Measurements from ENCODE around the gene BUD23.
A peak's percentile ranks its signal among the peaks of the same experiment; 100 is the strongest.
"Not testable (repeated sequence)": the region's sequence is repeated elsewhere in the genome, so short reads cannot be mapped to it uniquely, and the experiment has no call there.

The BUD23 gene

GRCh38 chr7:73649576-73649975 is 33.8 kb upstream of the BUD23 start:
- peaks cover 18% of the 10 kb centered on the region for H3K4me1 Mint-ChIP-seq
- peak overlapping the region; percentile 70 for H3K4me3 Mint-ChIP-seq
- peaks cover 85% of the 10 kb centered on the region for H3K27me3 Mint-ChIP-seq
- ATAC-seq (replicated peaks; ENCODE audit: extremely low read depth, poor library complexity, severe bottlenecking) (no peak), DNase-seq (ENCODE audit: low spot score in 2 of 2) (no peak)
- no peaks in the 10 kb centered on the region for H3K9me3 Mint-ChIP-seq
- peaks cover 5% of the 10 kb centered on the region for H3K36me3 Mint-ChIP-seq (ENCODE audit: insufficient read depth)
- no peak overlapping the region for H3K27ac Mint-ChIP-seq (ENCODE audit: low read depth)

- no peak for DNase-seq (ENCODE audit: low spot score in 2 of 2)
- no peak overlapping the region for H3K27ac Mint-ChIP-seq (ENCODE audit: low read depth)
Observed at GRCh38 chr7:73650524-73650923, 32.9 kb upstream of the BUD23 start.

DNA sequence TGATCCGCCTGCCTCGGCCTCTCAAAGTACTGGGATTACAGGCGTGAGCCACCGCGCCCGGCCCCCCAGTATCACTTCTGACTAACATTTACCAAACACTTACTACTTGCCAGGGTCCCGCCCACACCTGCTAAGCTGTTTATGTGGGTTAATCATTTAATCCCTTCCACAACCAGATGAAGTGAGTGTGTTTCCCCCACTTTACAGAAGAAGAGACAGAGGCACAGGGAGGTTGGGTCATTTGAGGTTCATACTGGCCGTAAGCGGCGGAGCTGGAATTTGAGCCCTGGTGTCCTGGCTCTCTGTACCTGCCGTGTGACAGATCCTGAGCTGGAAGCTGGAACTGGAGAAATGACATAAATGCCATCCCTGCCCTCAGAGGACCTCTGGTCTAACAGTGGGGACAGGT is 30.9 kb upstream of the BUD23 start:
- ATAC-seq (replicated peaks; ENCODE audit: extremely low read depth, poor library complexity, severe bottlenecking), result no peak
- no peak for DNase-seq (ENCODE audit: low spot score in 2 of 2)
- H3K9me3 Mint-ChIP-seq, result no peaks in the 10 kb centered on the region
- peaks cover 55% of the 10 kb centered on the region for H3K27me3 Mint-ChIP-seq
- no peak overlapping the region for H3K4me3 Mint-ChIP-seq
- peaks cover 5% of the 10 kb centered on the region for H3K36me3 Mint-ChIP-seq (ENCODE audit: insufficient read depth)
- peaks cover 18% of the 10 kb centered on the region for H3K4me1 Mint-ChIP-seq
- no peak overlapping the region for H3K27ac Mint-ChIP-seq (ENCODE audit: low read depth)

More at GRCh38 chr7:73650524-73650923, 32.9 kb upstream of the BUD23 start:
- ATAC-seq (replicated peaks; ENCODE audit: extremely low read depth, poor library complexity, severe bottlenecking), result no peak
- no peak overlapping the region for H3K4me3 Mint-ChIP-seq
- H3K27me3 Mint-ChIP-seq, result peaks cover 76% of the 10 kb centered on the region
- peaks cover 18% of the 10 kb centered on the region for H3K4me1 Mint-ChIP-seq
- peaks cover 5% of the 10 kb centered on the region for H3K36me3 Mint-ChIP-seq (ENCODE audit: insufficient read depth)
- H3K9me3 Mint-ChIP-seq, result no peaks in the 10 kb centered on the region

DNA sequence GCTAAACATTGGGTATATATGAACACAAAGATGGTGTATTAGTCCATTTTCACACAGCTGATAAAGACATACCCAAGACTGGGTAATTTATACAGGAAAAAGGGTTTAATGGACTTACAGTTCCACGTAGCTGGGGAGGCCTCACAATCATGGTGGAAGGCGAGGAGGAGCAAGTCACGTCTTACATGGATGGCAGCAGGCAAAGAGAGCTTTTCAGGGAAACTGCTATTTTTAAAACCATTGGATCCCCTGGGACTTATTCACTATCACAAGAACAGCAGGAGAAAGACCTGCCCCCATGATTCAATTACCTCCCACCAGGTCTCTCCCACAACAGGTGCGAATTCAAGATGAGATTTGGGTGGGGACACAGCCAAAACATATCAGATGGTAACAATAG is 28.1 kb upstream of the BUD23 start:
- not testable (repeated sequence) for ATAC-seq (replicated peaks; ENCODE audit: extremely low read depth, poor library complexity, severe bottlenecking); H3K4me1 Mint-ChIP-seq; H3K36me3 Mint-ChIP-seq (ENCODE audit: insufficient read depth); H3K27ac Mint-ChIP-seq (ENCODE audit: low read depth); H3K9me3 Mint-ChIP-seq; H3K4me3 Mint-ChIP-seq; DNase-seq (ENCODE audit: low spot score in 2 of 2)
- peaks cover 35% of the 10 kb centered on the region for H3K27me3 Mint-ChIP-seq

GRCh38 chr7:73659983-73660382 is 23.4 kb upstream of the BUD23 start:
- Mint-ChIP-seq H3K36me3 (ENCODE audit: insufficient read depth) (no peaks in the 10 kb centered on the region), H3K4me3 (no peak overlapping the region), H3K27me3 (peaks cover 49% of the 10 kb centered on the region), H3K4me1 (no peaks in the 10 kb centered on the region), H3K27ac (ENCODE audit: low read depth) (no peak overlapping the region), H3K9me3 (no peaks in the 10 kb centered on the region)
- no peak for ATAC-seq (replicated peaks; ENCODE audit: extremely low read depth, poor library complexity, severe bottlenecking)
- DNase-seq (ENCODE audit: low spot score in 2 of 2), result no peak

- ATAC-seq (replicated peaks; ENCODE audit: extremely low read depth, poor library complexity, severe bottlenecking); H3K4me3 Mint-ChIP-seq; DNase-seq (ENCODE audit: low spot score in 2 of 2); H3K9me3 Mint-ChIP-seq; H3K36me3 Mint-ChIP-seq (ENCODE audit: insufficient read depth); H3K27ac Mint-ChIP-seq (ENCODE audit: low read depth); H3K4me1 Mint-ChIP-seq: not testable (repeated sequence)
- peaks cover 55% of the 10 kb centered on the region for H3K27me3 Mint-ChIP-seq
Observed at GRCh38 chr7:73660594-73660993, 22.8 kb upstream of the BUD23 start.

DNA sequence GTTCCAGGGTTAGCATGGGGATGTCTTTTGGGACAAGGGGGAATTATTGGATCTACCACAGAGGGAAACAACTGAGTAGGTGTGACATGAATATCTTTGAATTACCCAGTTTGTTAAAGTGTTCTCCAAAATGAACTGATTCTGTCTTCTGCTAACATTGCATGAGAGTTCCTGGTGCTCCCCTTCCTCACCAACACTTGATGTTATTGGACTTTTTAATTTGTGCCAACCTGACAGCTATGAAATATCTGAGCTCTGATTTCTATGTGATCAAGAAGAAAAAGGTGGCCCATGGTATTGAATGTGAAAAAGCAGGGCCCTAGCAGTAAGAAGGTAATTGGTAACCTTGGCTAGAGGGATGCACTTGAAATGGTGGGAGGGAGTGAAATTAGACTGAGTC is 20.4 kb upstream of the BUD23 start:
- no peak overlapping the region for H3K4me3 Mint-ChIP-seq
- no peak overlapping the region for H3K27ac Mint-ChIP-seq (ENCODE audit: low read depth)
- no peaks in the 10 kb centered on the region for H3K36me3 Mint-ChIP-seq (ENCODE audit: insufficient read depth)
- DNase-seq (ENCODE audit: low spot score in 2 of 2), result no peak
- peaks cover 61% of the 10 kb centered on the region for H3K27me3 Mint-ChIP-seq
- no peaks in the 10 kb centered on the region for H3K9me3 Mint-ChIP-seq
- H3K4me1 Mint-ChIP-seq, result no peaks in the 10 kb centered on the region
- ATAC-seq (replicated peaks; ENCODE audit: extremely low read depth, poor library complexity, severe bottlenecking), result no peak

DNA sequence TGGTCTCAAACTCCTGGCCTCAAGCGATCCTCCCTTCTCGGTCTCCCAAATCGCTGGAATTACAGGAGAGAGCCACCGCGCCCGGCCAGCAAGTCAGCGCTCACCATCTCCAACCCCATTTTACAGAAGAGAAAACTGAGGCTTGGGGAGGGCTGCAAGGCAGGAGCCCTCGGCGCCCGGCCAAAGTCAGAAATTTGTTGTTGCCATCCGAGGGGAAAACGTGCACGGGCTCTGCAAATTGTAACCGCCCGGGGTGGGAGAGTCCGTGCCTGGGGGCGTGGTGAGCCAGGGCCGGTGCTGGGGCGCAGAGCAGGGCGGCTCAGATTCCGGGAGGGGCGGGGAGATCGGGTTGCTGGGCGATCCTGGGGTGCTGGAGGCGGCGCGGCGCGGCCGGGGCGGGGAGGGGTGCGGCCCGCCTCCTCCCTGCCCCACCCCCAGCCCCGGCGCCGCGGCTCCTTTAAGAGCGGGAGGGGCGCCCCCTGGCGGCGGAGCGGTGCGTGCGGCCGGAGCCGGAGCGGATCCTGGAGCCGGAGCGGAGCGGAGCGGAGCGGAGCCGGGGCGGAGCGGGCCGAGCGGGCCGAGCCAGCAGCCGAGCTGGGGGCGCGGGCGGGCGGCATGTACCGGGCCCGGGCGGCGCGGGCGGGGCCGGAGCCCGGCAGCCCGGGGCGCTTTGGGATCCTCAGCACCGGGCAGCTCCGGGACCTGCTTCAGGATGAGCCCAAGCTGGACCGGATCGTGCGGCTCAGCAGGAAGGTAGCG is 15.9 kb upstream of the BUD23 start, which contains the start of gene VPS37D:
VPS37D (plus strand) TSS at position 488 of the 759 bp plus-strand sequence; CDS start at position 616, 128 bp downstream.
- peak; percentile 90 for ATAC-seq (replicated peaks; ENCODE audit: extremely low read depth, poor library complexity, severe bottlenecking)
- peak; percentile 86 to 92 for DNase-seq (ENCODE audit: low spot score in 2 of 2)
- peak within 1 kb of the TSS; percentile 72 for H3K27ac Mint-ChIP-seq (ENCODE audit: low read depth)
- no peaks in the 10 kb centered on the region for H3K9me3 Mint-ChIP-seq
- H3K4me1 Mint-ChIP-seq, result peaks cover 8% of the 10 kb centered on the region
- peak within 1 kb of the TSS; percentile 80 for H3K4me3 Mint-ChIP-seq
- peaks cover 3% of the 10 kb centered on the region for H3K36me3 Mint-ChIP-seq (ENCODE audit: insufficient read depth)
- peaks cover 37% of the 10 kb centered on the region for H3K27me3 Mint-ChIP-seq

DNA sequence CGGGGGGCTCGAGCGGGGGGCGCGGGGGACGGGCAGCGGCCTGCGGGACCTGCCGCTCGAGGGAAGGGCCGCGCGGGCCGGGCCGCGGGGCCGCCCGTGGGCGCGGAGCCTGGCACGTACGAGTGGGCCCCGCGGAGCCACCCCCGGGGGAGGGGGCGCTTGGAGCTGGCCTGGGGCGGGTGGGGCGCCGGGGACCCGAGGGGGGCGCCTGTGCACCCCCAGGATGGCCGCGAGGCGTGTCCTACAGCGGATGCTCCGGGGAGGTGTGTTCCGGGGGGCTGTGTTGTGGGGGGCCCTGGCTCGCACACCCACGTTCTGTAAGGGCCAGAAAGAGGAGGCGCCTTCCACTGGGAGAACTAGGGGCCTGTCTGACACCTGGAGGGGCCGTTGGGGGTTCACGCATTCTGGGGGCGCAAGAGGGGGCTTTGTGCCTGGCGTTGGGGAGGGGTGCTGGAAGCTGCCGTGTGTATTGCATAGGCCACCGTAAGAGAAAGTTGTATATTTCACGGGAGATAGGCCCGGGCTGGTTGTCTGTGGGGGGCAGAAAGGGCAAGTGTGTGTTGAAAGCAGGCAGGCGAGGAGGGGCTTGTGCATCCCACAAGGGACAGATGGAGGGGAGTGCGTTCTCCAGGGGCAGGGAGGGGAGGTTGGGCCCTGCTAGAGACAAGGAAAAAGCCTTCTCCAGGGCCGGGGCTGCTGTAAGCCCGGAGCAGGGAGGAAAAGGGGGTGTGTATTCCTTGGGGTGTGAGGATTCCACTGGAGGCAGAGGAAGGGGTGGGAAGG is 15.1 kb upstream of the BUD23 start:
- peak overlapping the region; percentile 80 for H3K4me3 Mint-ChIP-seq
- H3K36me3 Mint-ChIP-seq (ENCODE audit: insufficient read depth), result peaks cover 3% of the 10 kb centered on the region
- peak; percentile 7 for ATAC-seq (replicated peaks; ENCODE audit: extremely low read depth, poor library complexity, severe bottlenecking)
- no peak for DNase-seq (ENCODE audit: low spot score in 2 of 2)
- no peaks in the 10 kb centered on the region for H3K9me3 Mint-ChIP-seq
- no peak overlapping the region for H3K27ac Mint-ChIP-seq (ENCODE audit: low read depth)
- peaks cover 29% of the 10 kb centered on the region for H3K27me3 Mint-ChIP-seq
- peaks cover 8% of the 10 kb centered on the region for H3K4me1 Mint-ChIP-seq

GRCh38 chr7:73668886-73669230 is 14.5 kb upstream of the BUD23 start:
- ATAC-seq (replicated peaks; ENCODE audit: extremely low read depth, poor library complexity, severe bottlenecking) (no peak), DNase-seq (ENCODE audit: low spot score in 2 of 2) (no peak)
- no peak overlapping the region for H3K27ac Mint-ChIP-seq (ENCODE audit: low read depth)
- peaks cover 3% of the 10 kb centered on the region for H3K36me3 Mint-ChIP-seq (ENCODE audit: insufficient read depth)
- no peaks in the 10 kb centered on the region for H3K9me3 Mint-ChIP-seq
- H3K4me1 Mint-ChIP-seq, result peaks cover 8% of the 10 kb centered on the region
- H3K27me3 Mint-ChIP-seq, result peaks cover 24% of the 10 kb centered on the region
- H3K4me3 Mint-ChIP-seq, result peak overlapping the region; percentile 80

- H3K27ac Mint-ChIP-seq (ENCODE audit: low read depth), result no peak overlapping the region
- DNase-seq (ENCODE audit: low spot score in 2 of 2), result no peak
- no peak for ATAC-seq (replicated peaks; ENCODE audit: extremely low read depth, poor library complexity, severe bottlenecking)
Observed at GRCh38 chr7:73669288-73669701, 14.1 kb upstream of the BUD23 start.

GRCh38 chr7:73669858-73670385 is 13.5 kb upstream of the BUD23 start:
- no peak overlapping the region for H3K27ac Mint-ChIP-seq (ENCODE audit: low read depth)
- H3K36me3 Mint-ChIP-seq (ENCODE audit: insufficient read depth), result peaks cover 3% of the 10 kb centered on the region
- ATAC-seq (replicated peaks; ENCODE audit: extremely low read depth, poor library complexity, severe bottlenecking) (no peak), DNase-seq (ENCODE audit: low spot score in 2 of 2) (no peak)
- no peak overlapping the region for H3K4me3 Mint-ChIP-seq
- H3K27me3 Mint-ChIP-seq, result peaks cover 13% of the 10 kb centered on the region
- peaks cover 8% of the 10 kb centered on the region for H3K4me1 Mint-ChIP-seq
- H3K9me3 Mint-ChIP-seq, result no peaks in the 10 kb centered on the region

More at GRCh38 chr7:73669288-73669701, 14.1 kb upstream of the BUD23 start:
- Mint-ChIP-seq H3K36me3 (ENCODE audit: insufficient read depth) (peaks cover 3% of the 10 kb centered on the region), H3K4me3 (no peak overlapping the region), H3K27me3 (peaks cover 19% of the 10 kb centered on the region), H3K4me1 (peaks cover 8% of the 10 kb centered on the region), H3K9me3 (no peaks in the 10 kb centered on the region)

DNA sequence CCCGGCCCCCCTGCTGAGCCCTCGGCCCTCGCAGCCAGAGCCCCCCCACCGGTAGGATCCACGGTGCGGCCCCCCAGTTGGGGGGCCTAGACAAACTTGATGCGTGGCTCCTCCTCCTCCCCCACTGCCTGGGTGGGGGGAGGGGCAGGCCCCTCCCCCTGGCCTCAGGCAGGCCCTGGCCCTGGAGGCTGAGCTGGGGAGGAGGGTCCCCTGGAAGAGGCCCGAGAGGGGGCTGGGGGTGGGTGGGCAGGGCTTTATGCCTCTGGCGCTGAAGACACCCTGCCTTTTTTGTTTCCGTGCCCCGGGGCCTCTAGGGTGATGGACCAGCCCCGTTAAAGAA is 12.1 kb upstream of the BUD23 start:
- no peak for DNase-seq (ENCODE audit: low spot score in 2 of 2)
- peaks cover 8% of the 10 kb centered on the region for H3K4me1 Mint-ChIP-seq
- no peak overlapping the region for H3K27ac Mint-ChIP-seq (ENCODE audit: low read depth)
- H3K4me3 Mint-ChIP-seq, result no peak overlapping the region
- no peaks in the 10 kb centered on the region for H3K9me3 Mint-ChIP-seq
- peaks cover 3% of the 10 kb centered on the region for H3K36me3 Mint-ChIP-seq (ENCODE audit: insufficient read depth)
- ATAC-seq (replicated peaks; ENCODE audit: extremely low read depth, poor library complexity, severe bottlenecking), result no peak
- H3K27me3 Mint-ChIP-seq, result no peaks in the 10 kb centered on the region
